Measurements from ENCODE around the gene LRRC57.
A peak's percentile ranks its signal among the peaks of the same experiment; 100 is the strongest.

Gene LRRC57

DNA sequence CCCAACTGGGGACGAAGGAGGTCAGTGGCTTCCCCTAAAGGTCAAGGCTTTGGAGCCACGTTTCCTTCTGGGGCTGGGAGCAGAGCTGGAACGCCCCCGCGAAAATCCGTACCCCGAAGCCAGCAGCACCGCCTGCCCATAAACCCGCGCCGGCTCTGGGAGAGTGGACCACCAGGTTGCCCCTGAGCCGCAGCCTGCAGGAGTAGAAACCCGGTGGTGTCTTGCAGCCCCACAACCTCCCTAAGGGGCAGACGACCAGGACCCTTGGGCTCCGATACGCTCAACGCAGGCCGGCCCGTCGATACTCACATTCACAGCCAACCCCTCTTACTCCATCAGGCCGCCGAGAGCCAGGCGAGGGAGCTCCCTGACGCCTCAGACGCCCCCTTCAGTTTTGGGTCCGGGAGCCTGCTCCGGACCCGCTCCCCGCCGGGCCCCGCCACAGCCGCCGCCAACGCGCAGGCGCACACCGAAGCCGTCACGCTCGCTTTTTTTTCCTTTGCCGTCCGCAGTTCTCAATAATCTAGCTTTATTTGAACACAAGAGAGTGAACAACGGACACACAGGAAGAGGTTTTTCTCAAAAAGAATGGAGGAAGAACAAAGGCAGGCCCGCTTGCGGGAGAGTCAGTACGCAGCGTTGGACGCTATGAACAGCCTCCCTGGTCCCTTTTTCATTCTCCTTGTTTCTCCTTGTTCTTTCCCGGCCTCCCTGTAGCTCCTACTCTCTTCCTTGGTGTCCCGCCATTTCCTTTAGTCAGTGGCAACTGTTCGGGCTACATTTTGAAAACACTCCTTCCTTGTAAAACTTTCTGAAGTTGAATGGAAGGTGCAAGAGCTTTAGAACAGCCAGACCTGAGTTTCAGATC, 57.7 kb downstream of the LRRC57 start, which contains the start of gene ZNF106:
TSS of gene ZNF106 (minus strand) at position 471 of the 868 bp plus-strand sequence. CDS start 18,852 bp downstream, outside the sequence.
- peak; percentile 86 for DNase-seq

DNA sequence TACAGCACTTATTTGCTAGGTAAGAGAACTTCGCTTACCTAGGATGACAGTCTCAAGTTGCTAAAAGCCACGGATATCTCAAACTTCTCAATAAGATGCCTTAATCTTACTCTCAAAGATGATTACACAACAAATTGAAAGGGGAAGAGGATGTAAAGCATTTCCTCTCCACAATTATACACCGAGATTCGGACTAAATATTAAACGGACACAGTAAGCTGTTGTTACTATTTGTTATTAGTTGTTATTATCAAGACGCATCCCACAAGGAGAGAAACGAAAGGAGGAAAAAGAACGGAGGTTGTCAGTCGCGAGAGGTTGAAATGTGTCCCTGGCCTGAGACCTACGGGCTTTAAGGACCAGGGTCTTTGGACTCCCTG, 58.3 kb downstream of the LRRC57 start:
- no peak for DNase-seq

Measured in NCI-H526 treated with DMSO at 0.1 percent for 48 hours (cell line).